A549 (cell line): ENCODE measurements around the gene DDX52.

Source experiments
- CTCF ChIP-seq: fragments of >200 bp; sonication (Bioruptor Twin); formaldehyde crosslinking; IDR thresholded peaks from 3 replicates; pipeline ENCODE4 v1.5.1; 2016
- RFX5 ChIP-seq: fragments of 450-650 bp; IDR thresholded peaks from 2 replicates; pipeline ENCODE4 v1.7.1; 2014; ENCODE audit warnings: antibody characterized with exemption, mild to moderate bottlenecking, moderate library complexity
- ZFP36 ChIP-seq: fragments of 450-650 bp; IDR thresholded peaks from 2 replicates; pipeline ENCODE4 v1.6.1; 2014; ENCODE audit warnings: borderline replicate concordance; ENCODE audit not compliant: partially characterized antibody

- TF ChIP-seq RFX5 = no peak
- TF ChIP-seq CTCF = no peak
- no peak for TF ChIP-seq ZFP36
Measured at GRCh38 chr17:37647856-37648255, 4.6 kb upstream of the DDX52 start.
